Measurements from ENCODE around the gene AOX1.
"Not testable (repeated sequence)": the region's sequence is repeated elsewhere in the genome, so short reads cannot be mapped to it uniquely, and the experiment has no call there.

The AOX1 gene
- total RNA-seq, result 0 to 0.49 (median 0.18) reads per million in 4 experiments

GRCh38 chr2:200585730-200586643 is at the start of gene AOX1:
Gene AOX1, plus strand, starts transcription at chr2:200586014. Its CDS starts 95 bp downstream, at chr2:200586109.
- DNase-seq, result no peak

- no peak for DNase-seq
These were observed 47.7 kb upstream of the AOX1 start for GRCh38 chr2:200538139-200538538.

GRCh38 chr2:200540793-200541192 is 45.0 kb upstream of the AOX1 start:
- no peak for DNase-seq

GRCh38 chr2:200566596-200566995 is 19.2 kb upstream of the AOX1 start:
- DNase-seq, result not testable (repeated sequence)

GRCh38 chr2:200567932-200568331 is 17.9 kb upstream of the AOX1 start:
- no peak for DNase-seq

GRCh38 chr2:200575957-200576356 is 9.9 kb upstream of the AOX1 start:
- no peak for DNase-seq

- DNase-seq, result no peak
These were observed 8.8 kb upstream of the AOX1 start for GRCh38 chr2:200577027-200577426.

GRCh38 chr2:200578778-200579177 is 7.0 kb upstream of the AOX1 start:
- DNase-seq, result no peak

- DNase-seq, result no peak
These were observed 1.2 kb upstream of the AOX1 start for GRCh38 chr2:200584639-200585038.

GRCh38 chr2:200585340-200585729 is 479 bp upstream of the AOX1 start:
- no peak for DNase-seq

- no peak for DNase-seq
These were observed 796 bp downstream of the AOX1 start for GRCh38 chr2:200586644-200586975.

- no peak for DNase-seq
These were observed 1.3 kb downstream of the AOX1 start for GRCh38 chr2:200587007-200587616.

- no peak for DNase-seq
These were observed 2.4 kb downstream of the AOX1 start for GRCh38 chr2:200588076-200588678.

GRCh38 chr2:200590090-200590489 is 4.3 kb downstream of the AOX1 start:
- no peak for DNase-seq

- no peak for DNase-seq
These were observed 5.5 kb downstream of the AOX1 start for GRCh38 chr2:200591308-200591707.

- no peak for DNase-seq
These were observed 6.7 kb downstream of the AOX1 start for GRCh38 chr2:200592406-200593075.

- DNase-seq, result no peak
These were observed 8.1 kb downstream of the AOX1 start for GRCh38 chr2:200593905-200594304.

GRCh38 chr2:200595913-200596312 is 10.1 kb downstream of the AOX1 start:
- DNase-seq, result no peak

GRCh38 chr2:200596774-200597570 is 11.2 kb downstream of the AOX1 start:
- no peak for DNase-seq

GRCh38 chr2:200599206-200599605 is 13.4 kb downstream of the AOX1 start:
- no peak for DNase-seq

- no peak for DNase-seq
These were observed 14.9 kb downstream of the AOX1 start for GRCh38 chr2:200600549-200601225.

- DNase-seq, result no peak
These were observed 16.8 kb downstream of the AOX1 start for GRCh38 chr2:200602584-200602983.

All from effector CD8-positive, alpha-beta T cell (primary cell).